Activated CD4-positive, alpha-beta T cell treated with anti-CD3 and anti-CD28 coated beads, Interleukin-2, amount 50 U/mL, for 24 hours (primary cell): ENCODE measurements around the gene FERMT1.
"Not testable (repeated sequence)": the region's sequence is repeated elsewhere in the genome, so short reads cannot be mapped to it uniquely, and the experiment has no call there.

Source experiments
- DNase-seq, 2 donors: peaks; one replicate each; pipeline ENCODE4 v3.0.0-alpha.2; 2020; ENCODE audit warnings: low read depth in 1 of 2, low spot score in 1 of 2

Gene FERMT1

DNA sequence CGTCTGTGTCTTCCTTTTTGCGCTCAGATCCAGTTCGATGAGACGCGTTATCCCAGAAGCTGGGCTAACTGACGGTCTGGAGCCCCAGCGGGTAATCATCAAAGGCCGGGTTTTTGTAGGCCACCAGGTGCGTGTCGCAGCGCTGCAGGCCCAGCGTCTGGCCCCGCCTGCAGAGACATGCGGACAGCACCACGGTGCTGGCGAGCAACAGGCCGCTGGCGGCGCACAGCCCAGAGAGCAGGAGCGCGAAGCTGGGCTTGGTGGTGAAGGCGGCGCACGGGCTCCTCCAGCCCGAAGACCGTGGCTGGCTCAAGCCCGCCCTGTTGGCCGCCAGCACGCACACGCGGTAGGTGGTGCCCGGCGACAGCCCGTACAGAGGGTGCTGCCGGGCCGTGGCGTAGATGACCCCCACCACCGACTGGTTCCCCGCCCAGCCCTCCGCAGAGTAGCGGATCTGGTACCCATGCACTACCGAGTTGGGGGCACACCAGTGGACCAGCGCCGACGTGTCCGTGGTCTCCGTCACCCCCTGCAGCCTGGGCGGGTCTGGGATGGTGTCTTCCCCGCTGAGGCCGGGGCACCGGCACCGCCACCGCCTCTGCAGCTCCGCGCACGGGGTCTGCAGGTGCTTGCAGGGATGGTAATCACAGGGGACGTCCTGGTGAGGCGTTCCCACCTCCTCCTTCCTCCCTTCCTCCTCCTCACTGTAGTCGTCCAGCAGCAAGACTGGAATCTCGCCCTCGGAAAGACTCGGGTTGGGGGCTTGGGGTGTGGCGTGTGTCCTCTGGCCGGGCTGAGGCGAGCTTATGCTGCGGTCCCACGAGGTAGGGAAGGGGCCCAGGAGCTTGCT, 81.6 kb downstream of the FERMT1 start:
- no peak for DNase-seq

DNA sequence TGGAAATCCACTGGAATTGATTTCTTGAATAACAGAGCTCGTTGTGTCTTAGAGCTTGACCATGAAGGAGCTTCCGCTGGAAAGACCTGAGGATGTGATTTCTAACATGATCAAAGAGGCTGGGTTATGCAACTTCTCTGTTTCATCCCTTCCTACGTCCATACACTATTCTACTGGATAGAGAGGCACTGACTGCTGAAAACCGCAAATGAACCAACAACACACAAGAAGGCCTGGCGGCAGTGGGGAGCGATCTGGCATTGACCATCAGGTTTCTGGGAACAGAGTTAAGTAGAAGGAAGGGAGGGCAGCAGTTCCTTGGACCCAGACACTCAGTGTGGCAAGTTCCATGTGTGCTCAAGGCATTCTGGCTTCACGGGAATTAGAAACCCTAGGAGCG, 82.3 kb downstream of the FERMT1 start:
- no peak for DNase-seq

DNA sequence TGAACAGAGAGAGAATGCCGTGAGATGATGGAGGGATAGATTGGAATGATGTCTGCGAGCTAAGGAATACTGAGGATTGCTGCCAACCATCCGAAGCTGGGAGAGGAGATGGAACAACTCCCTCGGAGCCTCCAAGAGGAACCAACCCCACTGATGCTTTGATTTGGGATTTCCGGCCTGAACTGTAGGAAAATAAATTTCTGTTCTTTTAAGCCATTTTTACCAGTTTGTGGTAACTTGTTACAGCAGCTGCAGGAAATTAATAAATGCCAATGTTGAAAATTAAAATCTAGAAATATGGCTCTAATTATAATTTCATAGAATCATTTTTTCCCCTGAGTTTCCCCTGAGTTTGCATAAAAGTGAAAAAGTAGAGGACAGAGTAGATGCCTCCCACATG, 83.1 kb downstream of the FERMT1 start:
- DNase-seq, result no peak

DNA sequence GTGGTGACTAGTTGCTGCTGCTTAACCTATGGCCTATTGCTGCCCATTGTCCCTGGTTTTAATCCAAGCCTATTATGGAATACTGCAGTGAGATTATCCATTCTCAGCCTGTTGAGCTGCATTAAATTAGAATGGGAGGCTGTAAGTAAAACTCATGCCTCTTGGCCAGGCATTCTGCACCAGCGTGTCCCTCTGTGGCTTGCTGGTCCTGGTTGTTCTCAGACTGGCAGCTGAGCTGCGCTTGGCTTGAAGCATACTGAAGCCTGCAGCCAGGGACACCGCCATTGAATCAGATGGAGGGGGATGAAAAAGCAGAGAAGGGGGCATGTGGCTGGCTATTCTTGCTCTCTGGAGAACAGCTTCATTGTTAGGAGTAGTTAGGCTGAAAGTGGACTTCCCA, 84.6 kb downstream of the FERMT1 start:
- DNase-seq, result no peak

DNA sequence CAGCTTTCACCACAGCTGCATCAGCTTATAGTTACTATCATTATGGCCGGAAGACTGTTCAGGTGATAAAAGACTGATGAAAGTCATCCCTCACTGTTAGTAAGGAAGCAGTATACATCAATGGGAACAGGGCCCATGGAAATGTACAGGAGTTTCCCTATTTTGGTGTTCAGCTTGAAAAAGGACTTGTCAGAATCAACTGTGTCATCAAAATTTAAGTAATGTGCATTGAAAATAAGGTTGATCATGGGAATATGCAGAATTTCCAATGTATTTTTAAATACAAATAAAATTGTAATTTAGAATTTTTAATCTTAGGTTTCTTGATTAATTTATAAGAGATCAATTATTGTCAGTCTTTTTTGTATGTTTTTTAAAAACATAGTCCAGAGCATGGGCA, 85.7 kb downstream of the FERMT1 start:
- no peak for DNase-seq

DNA sequence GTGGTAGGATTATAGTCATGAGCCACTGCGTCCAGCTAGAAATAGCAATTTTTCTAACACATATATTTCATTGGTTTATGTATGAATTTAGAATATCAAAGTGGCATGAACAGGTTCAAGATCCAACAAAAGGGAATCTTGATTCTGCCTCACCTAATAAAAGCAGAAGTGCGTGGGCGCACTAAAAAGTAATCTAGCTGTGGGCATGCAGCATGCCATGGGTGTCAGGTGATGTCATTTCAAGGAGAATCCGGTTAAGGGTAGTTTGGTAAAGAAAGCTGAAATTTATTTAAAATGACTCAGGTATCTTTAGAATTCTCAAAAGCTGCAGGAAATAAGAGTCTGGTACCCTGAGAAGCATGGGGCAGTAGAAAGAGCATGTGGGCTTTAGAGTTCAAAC, 86.6 kb downstream of the FERMT1 start:
- DNase-seq, result no peak

DNA sequence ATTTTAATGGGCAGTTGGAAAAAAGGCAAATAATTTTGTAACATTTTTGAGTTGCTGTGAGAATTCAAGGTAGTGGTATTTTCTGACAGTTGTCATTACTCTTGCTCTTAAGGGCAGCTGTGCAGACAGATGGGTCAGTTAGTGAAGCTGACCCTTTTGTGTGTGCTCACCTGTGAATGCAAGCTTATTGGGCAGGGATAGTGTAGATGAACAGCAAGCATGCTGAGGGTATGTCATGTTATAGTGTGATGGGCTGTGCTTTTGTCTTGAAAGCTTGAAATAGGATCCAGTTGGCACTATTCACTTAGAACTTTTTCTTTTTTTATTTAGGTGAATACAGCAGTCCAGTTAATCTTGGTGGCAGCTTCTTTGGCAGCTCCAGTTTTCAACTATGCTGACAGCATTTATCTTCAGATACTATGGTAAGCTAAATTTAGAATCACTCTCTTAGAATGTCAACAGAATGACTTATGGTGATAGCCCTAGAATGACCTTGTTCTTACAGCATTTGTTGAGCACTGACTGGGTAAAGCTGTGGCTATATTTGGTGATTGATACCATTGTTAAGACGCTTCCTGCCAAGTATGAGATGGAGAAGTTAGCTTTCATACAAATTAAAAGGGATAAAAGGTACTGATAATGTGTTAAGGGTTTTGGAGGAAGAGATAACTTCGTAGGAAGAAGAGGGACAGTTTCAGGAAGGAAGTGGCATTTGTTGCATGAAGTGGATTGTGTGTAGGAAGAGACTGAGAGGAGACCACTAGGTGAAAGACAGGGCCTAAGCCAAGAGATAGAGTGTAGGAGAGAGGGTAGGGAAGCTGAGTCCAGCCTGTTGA, 88.5 kb downstream of the FERMT1 start:
- no peak for DNase-seq

DNA sequence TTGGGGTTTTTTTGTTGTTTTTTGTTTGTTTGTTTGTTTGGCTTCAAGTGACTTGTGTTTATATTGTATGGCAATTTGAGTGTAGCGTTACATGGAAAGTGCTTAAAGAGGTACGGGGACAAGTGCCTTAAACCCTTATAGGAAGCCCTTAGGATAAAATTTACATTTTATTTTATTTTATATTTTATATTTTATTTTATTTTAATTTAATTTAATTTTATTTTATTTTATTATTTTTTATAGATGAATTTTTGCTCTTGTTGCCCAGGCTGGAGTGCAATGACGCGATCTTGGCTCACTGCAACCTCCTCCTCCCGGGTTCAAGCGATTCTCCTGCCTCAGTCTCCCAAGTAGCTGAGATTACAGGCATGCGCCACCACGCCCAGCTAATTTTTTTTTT, 89.9 kb downstream of the FERMT1 start:
- not testable (repeated sequence) for DNase-seq

DNA sequence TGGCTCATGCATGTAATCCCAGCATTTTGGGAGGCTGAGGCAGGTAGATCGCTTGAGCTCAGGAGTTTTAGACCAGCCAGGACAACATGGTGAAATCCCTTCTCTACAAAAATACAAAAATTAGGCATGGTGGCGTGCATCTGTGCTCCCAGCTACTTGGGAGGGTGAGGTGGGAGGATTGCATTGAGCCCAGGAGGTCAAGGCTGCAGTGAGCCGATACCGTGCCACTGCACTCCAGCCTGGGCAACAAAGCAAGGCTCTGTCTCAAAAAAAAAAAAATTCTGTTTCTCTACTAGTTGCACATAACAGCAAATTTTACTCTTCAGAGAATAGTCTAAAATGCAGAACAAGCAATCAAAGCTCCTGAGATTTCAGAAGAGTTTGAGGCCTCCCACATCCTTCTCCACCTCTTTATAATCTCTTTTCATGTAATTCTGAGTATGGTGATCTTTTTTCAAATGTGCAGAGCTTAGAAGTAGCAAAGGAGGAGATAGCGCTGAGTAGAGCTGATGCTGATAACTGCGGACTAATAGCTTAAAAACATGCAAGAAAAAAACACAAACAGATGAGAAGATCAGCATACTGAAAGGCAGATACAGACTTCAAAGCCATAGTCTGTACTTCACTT, 92.3 kb downstream of the FERMT1 start:
- no peak for DNase-seq

DNA sequence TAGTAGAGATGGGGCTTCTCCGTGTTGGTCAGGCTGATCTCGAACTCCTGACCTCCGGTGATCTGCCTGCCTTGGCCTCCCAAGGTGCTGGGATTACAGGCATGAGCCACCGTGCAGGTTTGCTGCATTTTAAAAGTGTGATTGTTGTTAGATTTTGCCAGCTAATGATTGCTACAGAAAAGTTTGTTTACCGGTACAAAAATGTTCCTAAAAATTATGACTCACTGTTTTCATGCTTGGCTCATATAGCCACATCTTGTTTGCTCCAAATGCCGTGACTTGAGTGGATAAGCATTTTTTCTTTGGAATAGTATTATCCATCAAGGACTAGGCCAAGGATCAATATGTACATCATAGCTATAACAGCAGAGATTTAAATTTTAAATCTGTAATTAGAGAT, 93.3 kb downstream of the FERMT1 start:
- DNase-seq, result no peak

DNA sequence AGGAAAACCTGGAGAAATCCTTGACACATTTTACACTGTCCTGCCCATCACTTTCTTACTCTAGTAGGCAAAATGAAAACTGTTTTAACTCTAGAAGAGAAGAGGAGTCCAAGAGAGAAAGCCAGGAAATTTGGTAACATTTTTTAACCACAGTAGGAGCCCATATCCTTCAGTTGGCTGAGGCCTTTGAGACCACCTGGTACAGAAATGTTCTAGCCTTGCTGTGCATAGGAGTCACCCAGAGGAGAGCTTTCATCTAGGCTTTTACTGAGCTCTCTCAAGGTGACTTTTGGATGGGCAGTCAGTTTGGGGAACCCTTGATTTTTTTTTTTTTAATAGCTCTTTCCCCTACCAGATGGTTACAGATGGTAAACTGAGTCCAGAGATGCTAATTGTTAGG, 94.0 kb downstream of the FERMT1 start:
- DNase-seq, result no peak

DNA sequence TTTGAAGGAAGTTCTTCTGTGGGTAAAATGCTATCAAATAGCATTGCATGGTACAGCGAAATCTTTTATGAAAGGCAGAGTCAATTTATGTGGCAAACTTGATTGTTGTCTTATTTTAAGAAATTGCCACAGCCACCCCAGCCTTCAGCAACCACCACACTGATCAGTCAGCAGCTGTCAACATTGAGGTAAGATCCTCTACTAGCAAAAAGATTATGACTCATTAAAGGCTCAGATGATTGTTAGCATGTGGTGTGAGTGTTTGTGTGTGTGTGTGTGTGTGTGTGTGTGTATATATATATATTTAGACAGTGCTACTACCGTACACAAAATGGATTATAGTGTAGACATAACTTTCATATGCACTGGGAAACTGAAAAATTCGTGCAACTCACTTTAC, 96.8 kb downstream of the FERMT1 start:
- no peak for DNase-seq
